Measurements from ENCODE around the gene TMEM53. TPM values are rescaled to one million over a fixed set of nuclear protein-coding genes. Genes with fewer than 3 reads are reported as not detected.
A peak's percentile ranks its signal among the peaks of the same experiment; 100 is the strongest.

Gene TMEM53
- total RNA-seq, 5 donors from 2014 or later (not counting 1 experiment from before 2014, with no cell fraction given) = 1.1 to 2.8 (median 2.2) TPM

- H3K4me3 ChIP-seq (ENCODE audit: control insufficient read depth in 1 of 2, extremely low read depth in 1 of 2, low read length in 1 of 2) = no peak overlapping the region
- H3K4me3 Mint-ChIP-seq = peak overlapping the region in 1 of 3 donors; percentile 57
- H3K9me3 ChIP-seq = no peaks in the 10 kb centered on the region
- DNase-seq (no peak), ATAC-seq (replicated peaks in 1 of 4) (no peak)
- POLR2A ChIA-PET = interaction anchor here in 1 of 2 donors (0.5 kb wide), 1 partner anchor 12 kb away, joined by 3 read pairs; the partner anchor contains the start of gene RNU5D-1
- no peaks in the 10 kb centered on the region for H3K36me3 ChIP-seq (ENCODE audit: control insufficient read depth in 2 of 2, extremely low read depth in 1 of 2, insufficient read depth in 1 of 2, low read length in 1 of 2)
- no peak overlapping the region for H3K27ac ChIP-seq (ENCODE audit: low read length)
- no peaks in the 10 kb centered on the region for H3K27me3 Mint-ChIP-seq
- H3K9me3 Mint-ChIP-seq = no peaks in the 10 kb centered on the region
- H3K27ac Mint-ChIP-seq = peak overlapping the region; percentile 81 to 99
- H3K27me3 ChIP-seq (replicated peaks in 1 of 2; ENCODE audit: control insufficient read depth in 2 of 2, extremely low read depth in 1 of 2, insufficient read depth in 2 of 2, low read length in 1 of 2) = peaks cover 0 to 3% of the 10 kb centered on the region in 2 experiments
- 39% methylated on average over 3 of the region's 5 CpGs for WGBS (ENCODE audit: insufficient coverage)
- peaks cover 36 to 81% of the 10 kb centered on the region in 2 experiments for H3K4me1 ChIP-seq (ENCODE audit: control insufficient read depth in 1 of 2, extremely low read depth in 1 of 2, insufficient read depth in 2 of 2, low read length in 2 of 2)
- H3K4me1 Mint-ChIP-seq = peaks cover 80 to 86% (median 80%) of the 10 kb centered on the region in 3 donors
- no peaks in the 10 kb centered on the region for H3K36me3 Mint-ChIP-seq
- CTCF ChIA-PET = interaction anchor here (0.6 to 1.2 kb wide), 2 partner anchors 10 to 13 kb away, joined by 3 to 6 read pairs; no protein-coding TSS in a partner anchor
Measured at GRCh38 chr1:44719318-44719717, 45.0 kb upstream of the TMEM53 start.

- H3K27me3 Mint-ChIP-seq = no peaks in the 10 kb centered on the region
- WGBS (ENCODE audit: insufficient coverage) = 89% methylated on average over 6 of the region's 6 CpGs
- H3K9me3 Mint-ChIP-seq = no peaks in the 10 kb centered on the region
- DNase-seq (no peak), ATAC-seq (replicated peaks in 1 of 4) (no peak)
- no peaks in the 10 kb centered on the region for H3K9me3 ChIP-seq
- no peak overlapping the region for H3K27ac ChIP-seq (ENCODE audit: low read length)
- peak overlapping the region in 1 of 3 donors; percentile 45 for H3K4me3 Mint-ChIP-seq
- no peaks in the 10 kb centered on the region for H3K27me3 ChIP-seq (replicated peaks in 1 of 2; ENCODE audit: control insufficient read depth in 2 of 2, extremely low read depth in 1 of 2, insufficient read depth in 2 of 2, low read length in 1 of 2)
- no peaks in the 10 kb centered on the region for H3K36me3 Mint-ChIP-seq
- H3K4me1 ChIP-seq (ENCODE audit: control insufficient read depth in 1 of 2, extremely low read depth in 1 of 2, insufficient read depth in 2 of 2, low read length in 2 of 2) = peaks cover 30 to 69% of the 10 kb centered on the region in 2 experiments
- no peak overlapping the region for H3K4me3 ChIP-seq (ENCODE audit: control insufficient read depth in 1 of 2, extremely low read depth in 1 of 2, low read length in 1 of 2)
- POLR2A ChIA-PET = interaction anchor here in 1 of 2 donors (0.6 to 0.8 kb wide), 2 partner anchors 21 to 73 kb away, joined by 3 read pairs; no protein-coding TSS in a partner anchor
- CTCF ChIA-PET = interaction anchor here in 1 of 2 donors (0.5 to 1.6 kb wide), 4 partner anchors 9 to 612 kb away, joined by 3 to 8 read pairs (median 5); no protein-coding TSS in a partner anchor
- peaks cover 70 to 76% (median 71%) of the 10 kb centered on the region in 3 donors for H3K4me1 Mint-ChIP-seq
- peak overlapping the region; percentile 45 to 70 for H3K27ac Mint-ChIP-seq
- no peaks in the 10 kb centered on the region for H3K36me3 ChIP-seq (ENCODE audit: control insufficient read depth in 2 of 2, extremely low read depth in 1 of 2, insufficient read depth in 1 of 2, low read length in 1 of 2)
Measured at GRCh38 chr1:44718091-44718490, 43.8 kb upstream of the TMEM53 start.

GRCh38 chr1:44717653-44718052, 43.4 kb upstream of the TMEM53 start:
- ATAC-seq (replicated peaks in 1 of 4) (no peak), DNase-seq (no peak)
- peak overlapping the region; percentile 45 to 70 for H3K27ac Mint-ChIP-seq
- ChIA-PET CTCF (interaction anchor here in 1 of 2 donors (1.6 kb wide), 1 partner anchor 9 kb away, joined by 4 read pairs; no protein-coding TSS in a partner anchor), POLR2A (interaction anchor here in 1 of 2 donors (0.6 to 0.8 kb wide), 2 partner anchors 21 to 73 kb away, joined by 3 read pairs; no protein-coding TSS in a partner anchor)
- WGBS (ENCODE audit: insufficient coverage) = no CpG with 5 or more reads among the region's 1 CpG
- no peaks in the 10 kb centered on the region for H3K9me3 Mint-ChIP-seq
- H3K36me3 Mint-ChIP-seq = no peaks in the 10 kb centered on the region
- Histone ChIP-seq H3K27ac (ENCODE audit: low read length) (no peak overlapping the region), H3K36me3 (ENCODE audit: control insufficient read depth in 2 of 2, extremely low read depth in 1 of 2, insufficient read depth in 1 of 2, low read length in 1 of 2) (no peaks in the 10 kb centered on the region), H3K9me3 (no peaks in the 10 kb centered on the region), H3K27me3 (replicated peaks in 1 of 2; ENCODE audit: control insufficient read depth in 2 of 2, extremely low read depth in 1 of 2, insufficient read depth in 2 of 2, low read length in 1 of 2) (no peaks in the 10 kb centered on the region), H3K4me1 (ENCODE audit: control insufficient read depth in 1 of 2, extremely low read depth in 1 of 2, insufficient read depth in 2 of 2, low read length in 2 of 2) (peaks cover 30 to 65% of the 10 kb centered on the region in 2 experiments), H3K4me3 (ENCODE audit: control insufficient read depth in 1 of 2, extremely low read depth in 1 of 2, low read length in 1 of 2) (no peak overlapping the region)
- H3K4me1 Mint-ChIP-seq = peaks cover 67 to 72% (median 68%) of the 10 kb centered on the region in 3 donors
- no peaks in the 10 kb centered on the region for H3K27me3 Mint-ChIP-seq
- H3K4me3 Mint-ChIP-seq = peak overlapping the region in 1 of 3 donors; percentile 45

- Histone ChIP-seq H3K4me3 (ENCODE audit: control insufficient read depth in 1 of 2, extremely low read depth in 1 of 2, low read length in 1 of 2) (no peak overlapping the region), H3K36me3 (ENCODE audit: control insufficient read depth in 2 of 2, extremely low read depth in 1 of 2, insufficient read depth in 1 of 2, low read length in 1 of 2) (no peaks in the 10 kb centered on the region), H3K27me3 (replicated peaks in 1 of 2; ENCODE audit: control insufficient read depth in 2 of 2, extremely low read depth in 1 of 2, insufficient read depth in 2 of 2, low read length in 1 of 2) (no peaks in the 10 kb centered on the region), H3K4me1 (ENCODE audit: control insufficient read depth in 1 of 2, extremely low read depth in 1 of 2, insufficient read depth in 2 of 2, low read length in 2 of 2) (peaks cover 30 to 60% of the 10 kb centered on the region in 2 experiments), H3K9me3 (no peaks in the 10 kb centered on the region), H3K27ac (ENCODE audit: low read length) (no peak overlapping the region)
- WGBS (ENCODE audit: insufficient coverage) = 90% methylated on average over 4 of the region's 4 CpGs
- H3K4me1 Mint-ChIP-seq = peaks cover 67 to 71% (median 67%) of the 10 kb centered on the region in 3 donors
- H3K4me3 Mint-ChIP-seq = peak overlapping the region in 1 of 3 donors; percentile 45
- H3K27me3 Mint-ChIP-seq = no peaks in the 10 kb centered on the region
- H3K9me3 Mint-ChIP-seq = no peaks in the 10 kb centered on the region
- ChIA-PET CTCF (interaction anchor here in 1 of 2 donors (0.7 to 1.6 kb wide), 2 partner anchors 10 to 141 kb away, joined by 4 read pairs; no protein-coding TSS in a partner anchor), POLR2A (no interaction called here)
- H3K36me3 Mint-ChIP-seq = no peaks in the 10 kb centered on the region
- DNase-seq (no peak), ATAC-seq (replicated peaks in 1 of 4) (no peak)
- H3K27ac Mint-ChIP-seq = peak overlapping the region; percentile 45 to 70
Measured at GRCh38 chr1:44717156-44717555, 42.9 kb upstream of the TMEM53 start.

GRCh38 chr1:44714944-44715571, 40.8 kb upstream of the TMEM53 start:
- Mint-ChIP-seq H3K9me3 (no peaks in the 10 kb centered on the region), H3K36me3 (no peaks in the 10 kb centered on the region), H3K27me3 (no peaks in the 10 kb centered on the region), H3K4me1 (peaks cover 46 to 50% (median 47%) of the 10 kb centered on the region in 3 donors), H3K27ac (peak overlapping the region; percentile 83 to 87), H3K4me3 (peak overlapping the region in 2 of 3 donors; percentile 2 to 17)
- peak in 31 of 35 experiments; percentile 31 to 87 (median 57) for DNase-seq
- Histone ChIP-seq H3K27ac (ENCODE audit: low read length) (peak overlapping the region; percentile 31), H3K4me3 (ENCODE audit: control insufficient read depth in 1 of 2, extremely low read depth in 1 of 2, low read length in 1 of 2) (no peak overlapping the region), H3K9me3 (no peaks in the 10 kb centered on the region), H3K4me1 (ENCODE audit: control insufficient read depth in 1 of 2, extremely low read depth in 1 of 2, insufficient read depth in 2 of 2, low read length in 2 of 2) (peaks cover 20 to 42% of the 10 kb centered on the region in 2 experiments), H3K36me3 (ENCODE audit: control insufficient read depth in 2 of 2, extremely low read depth in 1 of 2, insufficient read depth in 1 of 2, low read length in 1 of 2) (no peaks in the 10 kb centered on the region), H3K27me3 (replicated peaks in 1 of 2; ENCODE audit: control insufficient read depth in 2 of 2, extremely low read depth in 1 of 2, insufficient read depth in 2 of 2, low read length in 1 of 2) (no peaks in the 10 kb centered on the region)
- ChIA-PET POLR2A (no interaction called here), CTCF (interaction anchor here in 1 of 2 donors (0.6 kb wide), 1 partner anchor 43 kb away, joined by 8 read pairs; no protein-coding TSS in a partner anchor)
- WGBS (ENCODE audit: insufficient coverage) = 0% methylated on average over 7 of the region's 9 CpGs
- ATAC-seq (replicated peaks in 1 of 4) = peak; percentile 82 to 93 (median 86)

GRCh38 chr1:44714532-44714931, 40.3 kb upstream of the TMEM53 start:
- WGBS (ENCODE audit: insufficient coverage) = 76% methylated on average over 3 of the region's 7 CpGs
- Histone ChIP-seq H3K4me3 (ENCODE audit: control insufficient read depth in 1 of 2, extremely low read depth in 1 of 2, low read length in 1 of 2) (no peak overlapping the region), H3K27me3 (replicated peaks in 1 of 2; ENCODE audit: control insufficient read depth in 2 of 2, extremely low read depth in 1 of 2, insufficient read depth in 2 of 2, low read length in 1 of 2) (no peaks in the 10 kb centered on the region), H3K4me1 (ENCODE audit: control insufficient read depth in 1 of 2, extremely low read depth in 1 of 2, insufficient read depth in 2 of 2, low read length in 2 of 2) (peaks cover 19 to 37% of the 10 kb centered on the region in 2 experiments), H3K36me3 (ENCODE audit: control insufficient read depth in 2 of 2, extremely low read depth in 1 of 2, insufficient read depth in 1 of 2, low read length in 1 of 2) (no peaks in the 10 kb centered on the region), H3K27ac (ENCODE audit: low read length) (peak overlapping the region; percentile 31), H3K9me3 (no peaks in the 10 kb centered on the region)
- no peaks in the 10 kb centered on the region for H3K36me3 Mint-ChIP-seq
- no peaks in the 10 kb centered on the region for H3K9me3 Mint-ChIP-seq
- H3K4me1 Mint-ChIP-seq = peaks cover 43 to 44% (median 43%) of the 10 kb centered on the region in 3 donors
- H3K27ac Mint-ChIP-seq = peak overlapping the region; percentile 83 to 87
- DNase-seq (no peak), ATAC-seq (replicated peaks in 1 of 4) (peak in 1 of 4 experiments; percentile 15)
- ChIA-PET CTCF (interaction anchor here in 1 of 2 donors (0.6 kb wide), 2 partner anchors 43 to 780 kb away, joined by 5 to 8 read pairs; no protein-coding TSS in a partner anchor), POLR2A (interaction anchor here in 1 of 2 donors (0.6 kb wide), 1 partner anchor 39 kb away, joined by 7 read pairs; no protein-coding TSS in a partner anchor)
- peak overlapping the region in 1 of 3 donors; percentile 2 for H3K4me3 Mint-ChIP-seq
- H3K27me3 Mint-ChIP-seq = no peaks in the 10 kb centered on the region

Measured in T-cell (primary cell).